Measurements from ENCODE around the gene ANKZF1.

The ANKZF1 gene

GRCh38 chr2:219270055-219270372 lies 40.4 kb downstream of the ANKZF1 start:
- no peak for DNase-seq (ENCODE audit: extremely low read depth, low read depth)
- TF ChIP-seq CTCF (IDR thresholded peaks at IDR 0.05; ENCODE audit: low read depth, low read length) = no peak

GRCh38 chr2:219271021-219271420 lies 41.4 kb downstream of the ANKZF1 start:
- DNase-seq (ENCODE audit: extremely low read depth, low read depth) = no peak
- no peak for TF ChIP-seq CTCF (IDR thresholded peaks at IDR 0.05; ENCODE audit: low read depth, low read length)

GRCh38 chr2:219272356-219272755 lies 42.8 kb downstream of the ANKZF1 start:
- TF ChIP-seq CTCF (IDR thresholded peaks at IDR 0.05; ENCODE audit: low read depth, low read length) = no peak
- no peak for DNase-seq (ENCODE audit: extremely low read depth, low read depth)

GRCh38 chr2:219272995-219273394 lies 43.4 kb downstream of the ANKZF1 start:
- DNase-seq (ENCODE audit: extremely low read depth, low read depth) = no peak
- TF ChIP-seq CTCF (IDR thresholded peaks at IDR 0.05; ENCODE audit: low read depth, low read length) = no peak

GRCh38 chr2:219273937-219274336 lies 44.3 kb downstream of the ANKZF1 start:
- TF ChIP-seq CTCF (IDR thresholded peaks at IDR 0.05; ENCODE audit: low read depth, low read length) = no peak

GRCh38 chr2:219274361-219274921 lies 44.8 kb downstream of the ANKZF1 start:
- no peak for TF ChIP-seq CTCF (IDR thresholded peaks at IDR 0.05; ENCODE audit: low read depth, low read length)
- peak; percentile 30 for DNase-seq (ENCODE audit: extremely low read depth, low read depth)

More at GRCh38 chr2:219273937-219274336, 44.3 kb downstream of the ANKZF1 start:
- DNase-seq (ENCODE audit: extremely low read depth, low read depth) = no peak

GRCh38 chr2:219277703-219278654 lies 48.4 kb downstream of the ANKZF1 start:
- peak; percentile 44 for DNase-seq (ENCODE audit: extremely low read depth, low read depth)
- peak; percentile 98 for TF ChIP-seq CTCF (IDR thresholded peaks at IDR 0.05; ENCODE audit: low read depth, low read length)

Measured in AG09319 (cell line).